Activated CD8-positive, alpha-beta memory T cell treated with anti-CD3 and anti-CD28 coated beads, Interleukin-2, amount 50 U/mL, for 24 hours (primary cell): ENCODE results near the gene SLC43A1.
"Not testable (repeated sequence)": the region's sequence is repeated elsewhere in the genome, so short reads cannot be mapped to it uniquely, and the experiment has no call there.

Experiments used
- DNase-seq: peaks from one replicate; pipeline ENCODE4 v3.0.0-alpha.2; 2020; ENCODE audit errors: extremely low read depth

The SLC43A1 gene

DNA sequence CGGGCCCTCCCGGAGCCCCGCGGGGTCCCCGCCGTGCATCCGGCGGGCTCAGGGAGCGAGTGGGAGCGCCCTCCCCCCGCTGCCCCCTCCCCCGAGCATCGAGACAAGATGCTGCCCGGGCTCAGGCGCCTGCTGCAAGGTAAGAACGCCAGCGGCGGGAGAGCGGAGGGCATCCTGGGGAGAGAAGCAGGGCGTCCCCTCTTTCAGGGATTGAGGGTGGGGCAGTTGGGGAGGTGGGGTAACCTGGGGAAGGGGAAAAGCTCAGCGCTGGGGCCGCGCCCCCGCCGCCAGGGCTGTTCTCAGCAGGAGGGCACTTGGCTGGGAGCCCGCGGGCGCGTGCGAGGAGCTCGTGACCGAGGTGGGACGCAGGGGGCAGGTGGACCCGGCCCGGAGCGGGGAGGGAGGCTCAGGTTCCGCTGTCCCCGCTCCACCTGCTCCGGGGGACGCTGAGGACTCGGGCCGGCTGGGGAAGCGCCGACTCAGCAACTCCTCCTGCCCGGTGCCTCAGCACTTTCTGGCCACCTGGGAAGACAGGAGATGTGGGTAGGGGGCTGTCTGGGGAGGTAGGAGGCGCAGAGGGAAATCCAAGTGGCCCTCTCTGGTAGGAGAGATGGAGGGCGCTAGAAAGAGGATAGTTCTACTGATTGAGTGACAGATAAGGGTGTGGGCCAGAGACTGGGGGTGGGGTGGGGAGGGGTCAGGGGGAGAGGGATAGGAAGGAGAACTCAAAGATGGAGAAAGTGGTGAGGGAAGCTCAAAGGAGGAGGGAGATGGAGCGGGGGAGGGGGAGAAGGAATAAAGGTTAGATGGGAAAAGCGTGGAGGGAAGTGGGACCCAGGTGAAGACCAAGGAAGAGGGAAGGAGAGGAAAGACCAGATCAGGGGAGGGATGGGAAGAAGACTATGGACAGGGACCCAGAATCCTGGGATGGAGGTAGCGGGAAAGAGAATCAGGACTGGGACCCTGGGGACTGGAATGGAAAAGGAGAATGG is 54.4 kb downstream of the SLC43A1 start:
- no peak for DNase-seq

DNA sequence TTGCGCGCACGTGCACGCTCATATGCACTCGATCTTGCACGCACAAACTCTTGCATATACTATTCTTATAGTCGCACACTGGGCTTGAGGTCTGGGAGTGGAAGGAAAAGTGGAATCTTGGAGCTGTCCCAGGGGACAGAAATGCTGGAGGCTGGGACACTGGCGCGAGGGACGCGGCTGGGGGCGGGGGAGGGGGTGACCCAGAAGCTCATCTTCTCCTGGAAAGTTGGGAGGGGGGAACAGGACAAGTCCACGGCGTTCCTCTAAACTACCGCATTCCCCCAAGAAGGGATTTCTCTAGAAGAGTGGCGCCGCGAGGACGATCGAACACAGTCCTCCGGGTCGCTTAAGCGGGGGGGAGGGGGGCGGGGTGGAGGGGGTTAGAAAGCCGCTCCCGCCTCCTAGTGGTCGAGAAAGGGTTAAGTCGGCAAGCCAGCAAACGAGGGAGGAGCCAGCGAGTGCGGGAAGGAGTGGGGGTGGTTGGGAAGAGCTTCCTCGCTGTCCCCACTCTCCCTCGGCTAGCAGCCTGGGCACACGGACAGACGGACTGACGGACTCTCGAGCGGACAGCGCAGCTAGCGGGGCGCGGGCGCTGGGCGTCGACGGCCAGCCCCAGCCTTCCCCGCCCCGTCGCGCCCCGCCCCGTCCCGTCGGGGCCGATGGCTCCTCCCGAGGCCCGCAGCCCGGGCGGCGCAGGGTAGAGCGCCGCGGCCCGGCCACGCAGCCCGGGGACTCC is 55.3 kb downstream of the SLC43A1 start, which contains the start of gene RTN4RL2:
TSS of gene RTN4RL2 (plus strand) at position 507 of the 736 bp plus-strand sequence. CDS start 338 bp downstream, outside the sequence.
- DNase-seq: no peak

DNA sequence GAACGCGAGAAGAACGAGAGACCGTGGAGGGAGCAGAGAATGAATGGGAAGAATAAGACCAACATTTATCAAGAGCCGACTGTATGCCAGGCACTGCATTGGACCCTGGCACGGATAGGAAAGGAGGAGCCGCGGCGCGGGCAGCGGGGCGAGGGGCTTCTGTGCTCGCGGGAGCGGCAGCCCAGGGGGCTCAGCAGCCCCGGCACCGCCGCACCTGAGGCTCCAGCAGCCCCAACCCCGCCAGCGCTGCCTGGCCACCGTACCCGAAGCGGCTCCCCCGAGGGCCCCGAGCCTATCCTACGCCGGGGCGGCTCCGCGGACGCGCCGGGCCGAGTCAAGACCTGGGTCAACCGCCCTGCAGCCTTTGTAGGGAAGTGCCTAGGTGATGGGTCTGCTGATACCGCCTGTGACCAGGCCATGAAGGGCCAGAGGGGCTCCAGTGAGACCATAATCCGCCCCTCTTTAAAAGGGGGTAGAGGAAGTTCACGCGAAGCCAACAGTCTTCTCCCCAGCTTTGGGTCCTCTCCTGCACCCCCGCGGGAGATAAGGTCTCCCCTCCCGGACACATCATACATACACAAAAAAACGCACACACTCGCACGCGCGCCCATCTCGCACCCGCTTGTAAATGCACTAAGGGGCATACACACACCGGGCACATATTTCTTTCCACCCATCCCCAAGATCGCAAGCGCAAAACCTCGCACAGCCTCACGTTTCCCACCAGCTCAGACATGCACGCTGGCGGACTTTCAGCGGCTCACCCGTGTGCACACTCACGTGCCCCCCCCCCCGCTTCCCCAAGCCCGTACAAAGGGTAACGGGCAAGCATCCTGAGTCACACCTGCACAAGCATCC is 56.1 kb downstream of the SLC43A1 start:
- DNase-seq: no peak

DNA sequence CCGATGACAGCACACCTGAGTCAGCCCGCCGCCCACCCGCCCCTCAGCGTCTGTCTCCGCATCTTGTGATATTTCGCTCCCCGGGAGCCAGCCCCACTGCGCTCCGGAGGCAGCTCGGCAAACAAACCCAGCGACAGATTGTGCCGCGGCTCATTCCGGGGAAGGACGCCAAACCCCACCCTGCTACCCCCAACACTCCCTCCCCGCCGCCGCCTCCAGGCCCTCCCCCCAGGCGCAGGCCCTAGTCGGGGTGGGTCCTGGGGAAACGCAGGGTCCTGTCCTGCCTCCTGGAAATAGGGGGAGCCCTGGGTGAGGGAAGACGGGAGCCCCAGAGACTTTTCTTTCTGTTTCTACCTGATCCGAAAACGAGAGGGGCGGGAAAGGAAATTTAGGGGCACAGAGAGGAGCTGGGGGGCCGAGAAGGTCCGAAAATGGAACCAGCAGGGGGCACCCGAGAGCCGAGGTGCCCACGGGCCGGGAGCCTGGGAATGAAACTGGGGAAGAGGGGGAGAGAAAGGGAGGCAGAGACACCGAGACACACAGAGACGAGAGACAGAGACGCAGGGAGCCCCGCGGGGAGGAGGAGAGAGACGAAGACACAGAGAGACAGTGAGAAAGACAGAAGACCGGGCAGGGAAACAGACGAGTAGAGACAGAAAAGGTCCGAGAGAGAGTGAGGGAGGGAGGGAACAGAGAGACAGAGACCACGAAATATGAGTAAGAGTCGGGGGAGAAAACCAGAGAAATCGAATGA is 56.9 kb downstream of the SLC43A1 start:
- no peak for DNase-seq

DNA sequence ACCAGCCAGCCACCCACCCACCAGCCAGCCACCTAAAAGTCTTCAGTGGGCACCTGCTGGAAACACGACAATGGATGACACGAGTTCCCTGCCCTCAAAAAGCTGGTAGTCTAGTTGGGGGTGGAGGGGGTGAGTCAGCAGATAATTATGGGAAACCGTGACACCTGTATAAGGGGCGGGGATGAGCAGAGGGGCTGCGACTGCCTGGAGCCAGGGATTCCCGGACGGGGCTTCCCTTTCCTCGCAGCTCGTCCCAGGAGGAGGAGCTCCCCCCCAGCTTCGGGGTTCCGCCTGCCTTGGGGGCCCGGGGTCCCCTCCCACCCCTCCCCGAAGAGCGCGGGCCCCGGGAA is 57.5 kb downstream of the SLC43A1 start:
- no peak for DNase-seq

DNA sequence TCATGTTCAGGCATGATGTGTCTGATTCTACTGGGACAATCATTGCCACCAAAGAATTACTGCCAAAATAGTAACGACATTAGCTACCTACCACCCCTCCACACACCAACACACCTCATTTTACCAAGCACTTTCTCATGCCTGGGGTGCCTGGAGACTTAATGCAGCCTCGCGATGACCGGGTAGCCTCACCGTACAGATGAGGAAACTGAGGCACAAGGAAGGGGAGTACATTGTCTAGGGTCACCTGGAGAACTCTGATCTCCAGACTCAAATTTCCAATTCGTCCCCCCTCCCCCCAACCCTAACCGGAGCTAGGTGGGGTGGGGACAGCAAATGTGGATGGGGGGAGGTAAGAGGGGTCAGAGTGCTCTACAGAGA is 57.9 kb downstream of the SLC43A1 start:
- no peak for DNase-seq

DNA sequence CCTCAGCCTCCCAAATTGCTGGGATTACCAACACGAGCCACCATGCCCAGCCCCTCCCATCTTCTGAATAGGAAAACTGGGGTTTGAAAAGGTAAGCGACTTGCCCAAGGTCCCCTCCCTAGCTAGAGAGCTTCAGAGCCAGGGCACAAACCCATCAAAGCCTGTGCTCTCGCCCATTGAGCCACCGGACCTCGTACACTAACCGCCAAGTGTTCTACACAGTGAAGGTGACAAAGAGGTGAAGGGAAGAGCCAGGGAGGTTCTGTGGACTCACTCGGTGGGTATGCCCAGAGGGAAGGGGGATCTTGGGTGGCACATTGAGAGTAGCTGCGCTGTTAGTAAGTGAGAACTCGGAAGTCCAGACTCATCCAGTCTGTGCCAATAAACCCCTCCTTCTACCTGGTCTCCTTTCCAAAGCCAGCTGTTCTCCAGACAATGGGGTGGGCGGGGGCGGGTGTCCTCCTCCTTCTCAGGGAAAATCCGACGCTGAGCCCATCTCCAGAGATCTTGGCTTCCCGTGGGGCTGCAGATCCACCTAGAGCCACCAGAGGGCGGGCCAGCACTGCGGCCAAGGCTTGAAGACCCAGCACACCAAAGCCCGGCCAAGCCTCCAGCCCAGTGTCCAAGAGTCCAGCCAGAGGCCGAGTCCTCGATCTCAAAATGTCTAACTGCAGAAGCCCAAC is 58.4 kb downstream of the SLC43A1 start:
- DNase-seq: peak; percentile 44

DNA sequence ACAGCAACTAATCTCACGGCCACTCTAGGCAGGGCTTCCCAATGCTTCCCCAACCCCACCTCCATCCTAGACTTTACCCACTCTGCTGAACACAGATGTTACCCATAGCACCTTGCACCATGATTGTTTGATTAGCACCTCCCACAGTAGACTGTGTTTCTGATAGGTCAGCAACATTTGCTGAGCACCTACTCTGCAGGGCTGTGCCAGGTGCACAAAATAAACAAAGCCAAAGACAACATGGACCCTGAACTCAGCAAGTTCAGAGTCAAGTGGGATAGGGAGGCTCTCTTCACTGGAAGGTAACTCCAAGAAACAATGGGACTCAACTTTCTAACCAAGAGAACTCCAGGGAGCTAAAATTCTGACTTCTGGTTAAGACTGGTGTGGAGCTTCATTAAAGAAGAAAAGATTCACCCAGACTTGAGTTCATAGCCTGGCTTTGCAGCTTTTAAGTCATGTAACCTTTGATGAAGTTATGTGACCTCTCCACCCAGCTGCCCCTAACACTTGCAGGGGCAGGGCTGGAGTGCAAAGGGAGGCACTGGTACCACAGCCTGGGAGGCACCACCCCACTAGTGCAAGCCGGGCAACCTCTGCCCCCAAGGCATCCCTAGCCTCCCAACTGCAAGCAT is 61.8 kb downstream of the SLC43A1 start:
- DNase-seq: no peak

DNA sequence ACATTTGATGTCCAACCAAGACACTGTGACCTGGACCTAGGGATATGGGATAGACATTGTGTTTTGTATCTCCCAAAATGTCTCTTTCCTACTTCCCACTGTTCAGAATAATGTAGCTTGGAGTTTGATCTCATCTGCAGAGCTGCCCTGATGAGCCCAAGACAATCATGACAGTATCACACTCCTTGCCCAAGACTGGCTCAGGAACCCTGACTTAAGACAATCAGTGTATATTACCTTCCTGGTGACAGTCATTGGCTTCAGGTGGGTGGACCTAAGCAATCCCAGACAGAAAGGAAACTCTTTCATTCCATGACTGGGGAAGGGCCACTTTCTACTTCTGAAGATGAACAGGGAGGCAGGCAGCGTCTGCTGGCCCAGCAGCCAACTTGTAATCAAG is 69.4 kb downstream of the SLC43A1 start:
- no peak for DNase-seq

DNA sequence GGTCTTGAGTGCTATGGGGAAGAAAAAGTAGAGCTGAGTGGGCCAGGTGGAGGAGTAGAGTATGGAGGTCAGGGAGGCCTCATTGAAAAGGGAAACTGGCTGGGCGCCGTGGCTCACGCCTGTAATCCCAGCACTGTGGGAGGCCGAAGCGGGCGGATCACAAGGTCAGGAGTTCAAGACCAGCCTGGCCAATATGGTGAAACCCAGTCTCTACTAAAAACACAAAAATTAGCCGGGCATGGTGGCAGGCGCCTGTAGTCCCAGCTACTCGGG is 70.4 kb downstream of the SLC43A1 start:
- not testable (repeated sequence) for DNase-seq

DNA sequence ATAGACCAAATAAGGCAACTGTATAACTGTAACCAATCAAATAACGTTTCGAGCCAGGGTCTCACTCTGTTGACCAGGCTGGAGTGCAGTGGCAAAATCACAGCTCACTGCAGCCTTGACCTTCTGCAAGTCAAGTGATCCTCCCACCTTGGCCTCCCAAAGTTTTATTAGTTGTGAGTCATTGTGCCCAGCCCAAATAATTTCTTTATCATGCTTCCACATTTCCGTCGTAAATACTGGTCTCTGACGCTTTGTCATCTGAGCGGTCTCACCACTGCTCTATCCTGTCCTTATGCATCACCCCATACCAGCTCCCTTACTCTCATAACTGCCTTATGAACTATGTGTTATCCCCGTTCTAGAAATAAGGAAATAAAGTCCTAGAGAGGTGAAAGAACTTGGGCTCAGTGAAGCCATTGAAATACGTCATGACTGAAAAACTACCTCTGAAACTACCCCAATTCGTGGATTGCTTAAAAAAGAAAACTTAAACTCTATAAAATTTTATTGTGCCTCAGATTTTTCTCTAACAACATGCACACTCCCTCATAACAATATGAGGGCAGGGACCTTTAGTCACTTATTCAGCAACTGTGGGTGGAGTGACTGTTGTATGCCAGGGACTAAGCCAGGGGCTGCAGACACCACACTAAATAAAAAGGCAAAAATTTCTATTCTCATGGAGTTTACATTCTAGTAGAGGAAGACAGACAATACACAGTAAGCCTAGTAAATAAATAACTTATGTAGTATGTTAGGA is 71.0 kb downstream of the SLC43A1 start:
- no peak for DNase-seq

DNA sequence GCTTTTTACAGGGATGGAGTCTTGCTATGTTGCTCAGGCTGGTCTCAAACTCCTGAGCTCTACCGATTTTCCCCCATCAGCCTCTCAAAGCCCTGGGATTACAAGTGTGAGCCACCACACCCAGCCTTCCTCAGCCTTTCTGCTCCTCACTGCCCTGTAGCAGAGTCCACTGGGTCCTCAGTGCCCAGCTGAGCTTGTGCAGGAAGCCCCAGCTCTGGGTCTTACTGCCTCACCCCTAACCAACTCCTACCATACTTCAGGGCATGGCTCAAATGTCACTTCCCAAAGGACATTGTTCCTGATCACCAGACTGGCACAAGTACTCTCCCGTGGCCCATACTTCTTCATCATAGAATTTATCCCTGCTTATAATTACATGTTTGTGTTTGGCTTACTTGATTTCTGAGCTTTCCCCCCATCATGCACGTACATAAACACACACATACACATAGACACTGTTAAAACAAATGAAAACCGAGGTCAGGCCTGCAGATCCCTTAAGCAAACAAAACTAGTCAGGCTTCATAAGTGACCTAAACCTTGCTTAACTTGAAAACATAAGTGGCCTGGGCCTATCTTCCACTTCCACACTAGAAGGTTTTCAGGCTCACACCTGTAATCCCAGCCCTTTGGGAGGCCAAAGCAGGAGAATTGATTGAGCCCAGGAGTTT is 74.6 kb downstream of the SLC43A1 start:
- DNase-seq: no peak

DNA sequence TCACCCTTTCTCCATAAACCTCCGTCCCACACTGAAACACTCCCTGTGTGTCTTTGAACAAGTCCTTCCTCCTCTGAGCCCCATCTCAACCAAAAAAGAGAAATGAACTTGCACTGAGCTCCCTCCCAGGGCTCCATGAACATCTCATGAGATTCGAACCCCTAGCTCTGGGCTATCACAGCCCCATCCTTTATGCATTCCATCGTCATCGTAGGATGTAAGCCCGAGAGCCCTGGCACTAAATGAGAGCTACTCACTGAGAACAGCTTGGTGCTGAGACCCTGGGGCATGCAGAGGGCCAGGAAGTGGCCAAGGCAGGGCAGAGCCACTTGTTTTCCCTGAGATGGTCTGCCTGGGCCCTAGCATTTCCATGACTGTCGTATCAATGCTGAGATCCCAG is 75.7 kb downstream of the SLC43A1 start:
- no peak for DNase-seq

DNA sequence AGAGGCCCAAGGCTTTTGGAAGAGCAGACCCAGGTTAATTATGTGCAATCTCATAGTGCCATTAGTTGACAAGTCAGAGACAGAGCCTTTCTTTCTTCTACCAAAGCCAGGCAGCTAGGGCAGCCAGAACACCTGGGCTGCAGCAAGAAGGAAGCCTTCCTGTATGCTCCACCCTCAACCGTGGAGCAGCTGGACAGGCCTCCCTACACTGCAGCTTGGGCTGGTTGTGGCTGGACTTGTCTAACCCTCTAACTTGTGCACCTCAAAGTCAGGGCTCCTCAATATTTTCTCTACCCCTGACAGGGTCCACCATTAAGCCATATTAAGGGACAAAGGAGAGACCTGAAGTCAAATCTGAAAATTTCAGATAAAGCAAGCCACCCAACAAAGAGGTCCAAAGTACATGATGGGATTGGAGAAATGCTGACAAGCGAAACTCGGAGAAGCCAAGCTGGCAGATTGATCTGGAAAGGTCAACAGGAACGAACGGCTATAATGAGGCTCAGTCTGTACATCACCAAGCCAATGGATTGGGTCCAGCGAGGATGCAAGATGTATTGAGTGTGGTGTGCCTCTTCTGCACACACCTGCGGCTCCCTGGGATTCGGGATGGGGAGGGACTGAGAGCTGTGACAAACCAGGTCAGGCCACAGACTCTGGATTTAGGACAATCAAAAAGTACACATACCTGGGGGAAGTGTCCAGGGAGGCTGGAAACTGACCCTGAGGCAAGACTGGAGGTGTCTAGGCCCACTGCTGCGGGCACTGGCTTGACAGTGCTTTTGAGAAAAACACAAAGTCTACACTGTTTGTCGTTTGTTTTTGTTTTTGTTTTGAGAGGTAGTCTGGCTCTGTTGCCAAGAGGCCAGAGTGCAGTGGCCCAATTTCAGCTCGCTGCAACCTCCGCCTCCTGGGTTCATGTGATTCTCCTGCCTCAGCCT is 76.9 kb downstream of the SLC43A1 start:
- DNase-seq: no peak

DNA sequence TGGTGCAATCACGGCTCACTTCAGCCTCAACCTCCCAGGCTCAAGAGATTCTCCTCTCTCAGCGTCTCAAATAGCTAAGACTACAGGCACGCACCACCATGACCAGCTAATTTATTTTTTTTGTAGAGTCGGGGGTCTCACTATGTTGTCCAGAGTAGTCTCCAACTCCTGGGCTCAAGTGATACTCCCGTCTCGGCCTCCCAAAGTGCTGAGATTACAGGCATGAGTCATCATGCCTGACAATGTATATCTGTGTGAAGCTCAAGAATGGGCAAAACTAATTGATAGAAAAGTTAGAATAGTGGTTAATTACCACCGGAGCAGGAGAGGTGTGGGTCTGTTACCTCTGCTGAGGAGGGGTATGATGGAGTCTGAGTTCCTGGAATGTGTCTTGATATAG is 79.5 kb downstream of the SLC43A1 start:
- no peak for DNase-seq

DNA sequence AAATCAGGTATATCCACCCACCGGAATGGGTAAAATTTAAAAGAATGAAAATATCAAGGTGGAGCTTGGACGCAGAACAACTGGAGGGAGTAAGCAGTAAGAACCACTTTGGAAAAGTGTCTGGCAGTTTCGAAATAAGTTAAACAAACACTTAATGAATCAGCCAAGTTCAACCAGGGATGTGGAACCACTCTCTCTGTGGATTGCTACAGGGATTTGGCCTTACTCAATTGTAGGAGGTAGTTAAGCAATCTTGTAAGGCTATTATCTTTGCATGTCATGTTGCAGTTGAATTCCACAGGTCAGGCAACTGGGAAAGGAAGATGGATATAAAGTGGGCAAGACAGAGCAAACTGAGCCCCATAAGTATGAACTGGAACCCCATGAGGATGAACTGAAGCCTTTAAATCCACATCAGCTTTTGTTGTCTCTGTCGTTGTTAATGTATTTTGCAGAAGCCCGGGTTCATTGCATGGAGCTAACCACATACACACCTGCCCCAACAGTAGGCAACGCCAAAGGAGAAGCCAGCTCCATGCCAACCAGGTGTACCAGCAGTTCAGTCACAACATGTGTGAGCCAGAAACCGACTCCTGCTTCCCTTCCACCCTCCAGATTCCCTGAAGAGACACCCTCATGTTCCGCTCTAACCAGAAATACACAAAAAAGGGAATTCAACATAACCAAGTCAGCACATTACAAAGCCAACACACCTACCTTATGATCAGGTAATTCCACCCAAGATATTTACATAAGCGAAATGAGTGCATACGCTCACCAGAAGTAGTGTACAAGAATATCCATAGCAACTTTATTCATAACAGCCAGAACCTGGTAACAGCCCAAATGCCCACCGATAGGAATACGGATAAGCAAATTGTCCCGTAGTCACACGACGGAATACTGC is 80.6 kb downstream of the SLC43A1 start:
- DNase-seq: no peak
